Umbilical cord (tissue), 2 donors: ENCODE data around the gene CBLIF. TPM values are rescaled to one million over a fixed set of nuclear protein-coding genes. Genes with fewer than 3 reads are reported as not detected.
"Not testable (repeated sequence)": the region's sequence is repeated elsewhere in the genome, so short reads cannot be mapped to it uniquely, and the experiment has no call there.

Source experiments
- DNase-seq: peaks from one replicate; pipeline ENCODE4 v3.0.0-alpha.2; 2015; ENCODE audit warnings: low spot score
- total RNA-seq: library from RNA; depleted of rRNA; stranded (reverse); fragments of >200 nt; gene quantifications from one replicate; pipeline ENCODE4 v1.2.3, GENCODE V29; 2014; ENCODE audit warnings: low replicate concordance; ENCODE audit not compliant: insufficient read depth

The CBLIF gene
- total RNA-seq, 1 donor from 2014 or later: not detected

GRCh38 chr11:59794417-59794816 is 50.9 kb downstream of the CBLIF start:
- no peak for DNase-seq

DNA sequence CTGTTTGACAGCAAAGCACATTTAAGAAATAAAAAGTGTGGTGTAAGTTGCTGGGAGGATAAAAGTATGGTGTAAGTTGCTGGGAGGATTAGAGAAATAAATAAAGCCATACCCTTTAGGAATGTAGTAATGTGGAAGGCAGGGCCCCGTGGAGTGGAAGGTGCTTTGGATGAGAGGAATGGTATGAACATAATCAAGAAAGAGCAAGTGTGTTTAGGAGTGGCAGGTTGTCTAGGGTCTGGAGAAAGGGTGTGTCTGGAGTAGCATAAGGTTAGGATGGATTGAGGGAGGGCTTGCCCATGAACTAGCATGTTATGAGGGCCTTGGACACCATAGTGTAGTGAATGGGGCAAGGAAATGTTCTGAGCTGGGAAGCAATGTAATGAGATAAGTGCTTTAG is 52.8 kb downstream of the CBLIF start:
- DNase-seq: no peak

DNA sequence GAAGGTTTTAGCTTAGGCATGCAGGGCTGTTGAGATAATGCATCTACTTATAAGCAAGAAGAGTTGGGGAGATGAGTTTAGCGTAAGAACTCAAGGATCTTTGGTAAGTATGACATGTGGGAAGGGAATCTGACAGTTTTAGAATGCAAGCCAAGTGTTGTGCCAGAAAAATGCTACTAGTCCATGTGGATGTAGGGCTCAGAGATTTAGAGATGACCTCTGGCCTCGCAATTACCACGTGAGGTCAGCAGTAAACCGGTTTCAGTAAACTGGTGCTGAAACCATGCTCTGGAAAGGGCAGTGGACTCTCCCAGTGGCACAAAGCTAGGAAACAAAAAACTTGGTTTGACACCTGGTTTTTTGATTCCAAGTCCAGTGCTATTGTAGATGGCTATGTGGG is 53.7 kb downstream of the CBLIF start:
- DNase-seq: no peak

DNA sequence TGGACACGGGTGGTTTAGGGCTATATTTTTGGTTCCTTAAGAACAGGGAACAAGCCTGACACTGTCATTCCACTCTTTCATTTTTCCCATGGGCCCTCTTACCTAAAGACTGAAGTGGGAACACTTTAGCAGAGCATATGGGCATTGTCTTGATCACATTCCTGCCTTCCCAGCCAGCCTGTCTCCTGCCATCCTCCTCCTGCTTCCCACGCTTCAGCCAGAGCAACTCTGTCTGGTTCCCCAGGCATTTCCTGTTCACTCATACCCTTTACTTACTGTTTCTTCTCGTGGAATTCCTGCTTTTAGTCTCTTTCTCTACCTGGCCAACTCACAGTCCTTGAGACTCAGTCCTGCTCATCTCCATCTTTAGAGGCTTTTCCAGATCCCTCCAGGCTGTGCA is 57.5 kb downstream of the CBLIF start:
- DNase-seq: no peak

DNA sequence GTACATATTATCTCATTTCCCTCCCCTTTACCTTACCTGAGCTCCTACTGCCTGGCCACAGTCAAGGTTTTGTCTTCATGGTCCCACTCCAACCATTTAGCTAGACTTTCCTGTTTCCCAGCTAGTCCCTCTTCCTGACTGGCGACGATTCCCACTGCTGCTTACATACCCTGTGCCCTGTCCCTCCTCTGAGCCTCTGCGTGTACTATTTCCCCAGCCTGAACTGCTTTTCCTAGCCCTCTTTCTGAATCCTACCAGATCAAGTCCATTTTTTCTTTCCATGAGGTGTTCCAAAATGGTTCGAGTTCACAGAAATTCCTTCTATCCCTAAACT is 58.1 kb downstream of the CBLIF start:
- no peak for DNase-seq

GRCh38 chr11:59785818-59786217 is 59.5 kb downstream of the CBLIF start:
- DNase-seq: no peak

DNA sequence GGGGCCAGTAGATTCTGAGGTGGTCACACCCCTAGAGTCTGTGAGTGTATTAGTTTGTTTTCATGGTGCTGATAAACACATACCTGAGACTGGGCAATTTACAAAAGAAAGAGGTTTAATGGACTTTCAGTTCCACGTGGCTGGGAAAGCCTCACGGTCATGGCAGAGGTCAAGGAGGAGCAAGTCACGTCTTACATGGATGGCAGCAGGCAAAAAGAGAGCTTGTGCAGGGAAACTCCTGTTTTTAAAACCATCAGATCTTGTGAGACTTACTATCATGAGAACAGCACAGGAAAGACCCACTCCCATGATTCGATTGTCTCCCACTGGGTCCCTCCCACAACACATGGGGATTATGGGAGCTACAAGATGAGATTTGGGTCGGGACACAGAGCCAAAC is 60.9 kb downstream of the CBLIF start:
- not testable (repeated sequence) for DNase-seq

DNA sequence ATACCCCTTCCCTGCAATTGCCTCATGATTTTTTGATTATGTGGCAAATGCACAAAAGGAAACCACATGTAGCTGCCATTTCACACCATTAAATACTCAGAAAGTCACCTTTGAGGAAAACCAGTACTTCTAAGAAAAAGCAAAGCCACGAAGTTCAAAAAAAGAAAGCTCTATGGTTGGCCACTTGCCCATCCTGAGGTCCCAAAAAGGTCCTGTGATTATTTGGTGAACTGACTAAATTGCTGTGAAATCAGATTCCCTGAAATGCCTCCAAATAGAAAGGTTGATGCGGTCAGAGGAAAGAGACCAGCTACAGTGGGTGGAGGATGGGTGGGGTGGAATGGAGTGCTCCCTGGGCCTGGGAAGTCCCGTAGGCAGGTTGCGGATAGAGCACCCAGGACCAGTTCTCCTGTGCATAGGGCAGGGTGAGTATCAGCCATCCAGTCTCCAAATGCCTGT is 61.6 kb downstream of the CBLIF start:
- no peak for DNase-seq

- no peak for DNase-seq
These were observed 63.2 kb downstream of the CBLIF start for GRCh38 chr11:59782080-59782479.

DNA sequence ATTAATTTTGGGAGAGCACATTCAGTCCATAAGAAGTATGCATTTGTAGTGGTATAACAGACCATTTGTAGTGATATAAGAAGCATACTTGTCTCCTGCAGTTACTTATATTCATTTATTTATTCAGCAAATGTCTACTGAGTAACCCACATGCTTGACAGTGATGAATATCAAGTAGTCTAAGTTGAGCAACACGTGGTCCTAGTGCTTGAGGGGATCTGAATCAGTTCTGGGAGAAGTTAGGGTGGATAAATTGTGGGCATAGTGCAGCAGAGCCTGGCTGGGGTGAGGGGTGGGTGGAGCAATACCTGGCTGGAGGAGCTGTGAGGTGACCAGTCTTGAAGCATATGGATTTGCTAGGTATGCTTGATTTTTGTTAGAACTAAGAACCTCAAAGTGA is 65.8 kb downstream of the CBLIF start:
- no peak for DNase-seq

Other genes with a start within 250 kb of the CBLIF start
- gene OSBP, start 229.7 kb downstream of the CBLIF start, total RNA-seq: 38.5 TPM
- 4.6 TPM for gene PATL1, start 176.5 kb downstream of the CBLIF start, total RNA-seq
- 7.9 TPM for gene OR10V1, start 131.7 kb downstream of the CBLIF start, total RNA-seq
- gene STX3, start 90.1 kb downstream of the CBLIF start, total RNA-seq: 11.1 TPM
- gene MRPL16, start 34.7 kb downstream of the CBLIF start, total RNA-seq: 36.6 TPM
- 2.2 TPM for gene TCN1, start 21.0 kb upstream of the CBLIF start, total RNA-seq
- not detected for gene OOSP3, start 33.3 kb upstream of the CBLIF start, total RNA-seq
- gene OOSP1, start 92.9 kb upstream of the CBLIF start, total RNA-seq: not detected
- not detected for gene OOSP4A, start 118.5 kb upstream of the CBLIF start, total RNA-seq
- not detected for gene OOSP4B, start 171.7 kb upstream of the CBLIF start, total RNA-seq
- 3.4 TPM for gene OOSP2, start 194.9 kb upstream of the CBLIF start, total RNA-seq
- gene MS4A3, start 211.2 kb upstream of the CBLIF start, total RNA-seq: 7.2 TPM
- gene MS4A2, start 243.2 kb upstream of the CBLIF start, total RNA-seq: 7.0 TPM